Forelimb muscle (tissue), 1 donor: ENCODE measurements around the gene ZKSCAN7. TPM values are rescaled to one million over a fixed set of nuclear protein-coding genes. Genes with fewer than 3 reads are reported as not detected.
"Not testable (repeated sequence)": the region's sequence is repeated elsewhere in the genome, so short reads cannot be mapped to it uniquely, and the experiment has no call there.

Source experiments
- DNase-seq: peaks from one replicate; pipeline ENCODE4 v3.0.0-alpha.2; 2013; ENCODE audit warnings: low read depth
- polyA plus RNA-seq: library from polyadenylated mRNA; unstranded; fragments of 120-200 nt; gene quantifications from one replicate; pipeline ENCODE4 v1.2.1, GENCODE V29; 2013; ENCODE audit not compliant: insufficient read length

The ZKSCAN7 gene
- polyA plus RNA-seq, 1 donor = 6.7 TPM

GRCh38 chr3:44577354-44577952 is 22.5 kb downstream of the ZKSCAN7 start:
- not testable (repeated sequence) for DNase-seq

- DNase-seq = not testable (repeated sequence)
These were observed 23.3 kb downstream of the ZKSCAN7 start for GRCh38 chr3:44578316-44578715.

- not testable (repeated sequence) for DNase-seq
These were observed 24.0 kb downstream of the ZKSCAN7 start for GRCh38 chr3:44578924-44579515.

DNA sequence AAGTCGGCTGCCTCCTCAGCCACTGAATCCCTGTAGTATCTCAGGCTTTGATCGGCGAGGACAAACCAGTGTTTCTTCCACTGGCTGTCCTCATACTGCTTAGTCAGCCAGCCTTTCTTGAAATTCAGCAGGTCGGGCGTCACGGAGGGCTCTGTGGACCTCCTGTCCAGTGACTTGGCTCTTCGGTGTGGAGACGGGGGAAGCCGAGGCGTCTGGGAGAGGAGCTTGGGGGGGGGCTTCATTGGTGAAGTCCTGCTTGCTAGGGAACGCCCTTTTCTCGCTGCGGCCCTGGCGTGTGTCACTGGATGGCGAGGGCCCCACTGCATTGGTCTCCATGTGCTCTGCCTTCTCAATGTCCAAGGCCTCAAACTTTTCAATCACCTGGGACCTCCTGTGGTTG is 24.8 kb downstream of the ZKSCAN7 start:
- DNase-seq = not testable (repeated sequence)

DNA sequence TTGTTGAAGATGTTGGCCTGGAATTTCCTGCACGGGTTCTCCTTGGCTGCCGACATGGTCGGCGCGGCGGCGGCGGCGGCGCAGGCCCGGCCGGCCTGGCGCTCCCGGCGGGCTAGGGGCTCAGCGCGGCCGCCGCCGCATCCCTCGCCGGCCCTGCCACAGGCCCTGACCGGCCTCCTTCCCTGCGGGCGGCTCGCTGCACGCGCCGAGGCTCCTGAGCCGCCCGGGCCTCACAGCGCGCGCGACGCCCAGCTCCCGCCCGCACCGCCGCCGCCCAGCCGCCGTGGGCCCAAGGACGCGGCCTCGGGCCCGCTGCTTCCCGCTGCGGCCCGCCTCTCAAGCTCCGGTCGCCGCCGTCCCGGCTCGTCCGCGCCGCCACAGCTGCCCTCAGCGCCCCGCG is 26.0 kb downstream of the ZKSCAN7 start:
- DNase-seq = not testable (repeated sequence)

- DNase-seq = peak; percentile 46
These were observed 29.9 kb downstream of the ZKSCAN7 start, which contains the start of gene ZNF660 for GRCh38 chr3:44584646-44585501. Gene ZNF660 (plus strand): TSS chr3:44584964. CDS start chr3:44594194, 9,230 bp downstream.

- DNase-seq = no peak
These were observed 41.6 kb downstream of the ZKSCAN7 start for GRCh38 chr3:44596621-44597020.

GRCh38 chr3:44601749-44602148 is 46.8 kb downstream of the ZKSCAN7 start:
- no peak for DNase-seq

GRCh38 chr3:44612678-44613077 is 57.7 kb downstream of the ZKSCAN7 start:
- no peak for DNase-seq

Other genes with a start within 250 kb of the ZKSCAN7 start
- gene TCAIM, start 216.4 kb upstream of the ZKSCAN7 start, polyA plus RNA-seq = 25.0 TPM
- gene ZNF445, start 77.5 kb upstream of the ZKSCAN7 start, polyA plus RNA-seq = 15.4 TPM
- 4.1 TPM for gene ZNF660, start 29.8 kb downstream of the ZKSCAN7 start, polyA plus RNA-seq
- gene ZNF197, start 69.8 kb downstream of the ZKSCAN7 start, polyA plus RNA-seq = 16.6 TPM
- gene ZNF35, start 93.5 kb downstream of the ZKSCAN7 start, polyA plus RNA-seq = 6.4 TPM
- 6.1 TPM for gene ZNF502, start 157.5 kb downstream of the ZKSCAN7 start, polyA plus RNA-seq
- 5.1 TPM for gene ZNF501, start 174.4 kb downstream of the ZKSCAN7 start, polyA plus RNA-seq
- 30.6 TPM for gene KIAA1143, start 206.4 kb downstream of the ZKSCAN7 start, polyA plus RNA-seq
- gene KIF15, start 206.6 kb downstream of the ZKSCAN7 start, polyA plus RNA-seq = 9.2 TPM